ENCODE results near the gene SPATA22. TPM values are rescaled to one million over a fixed set of nuclear protein-coding genes. Genes with fewer than 3 reads are reported as not detected.

SPATA22 gene
- polyA plus RNA-seq, 2 of the 4 experiments (the other 2 are of a cell fraction) = not detected

GRCh38 chr17:3507071-3507470, 35.5 kb upstream of the SPATA22 start:
- no peak for ATAC-seq
- no peak overlapping the region for H3K4me3 ChIP-seq
- H3K4me1 ChIP-seq = no peaks in the 10 kb centered on the region
- no peak for FAIRE-seq
- TF ChIP-seq SMC3 (IDR thresholded peaks at IDR 0.05) (no peak), CBX8 (IDR thresholded peaks at IDR 0.05) (no peak), NR3C1 (IDR thresholded peaks at IDR 0.05) (no peak), TFCP2L1 (CRISPR knock-in tag; IDR thresholded peaks at IDR 0.05) (no peak), RAD21 (conservative IDR thresholded peaks at IDR 0.05 in 1 of 2, IDR thresholded peaks at IDR 0.05 in 1 of 2) (no peak), HES2 (IDR thresholded peaks at IDR 0.05) (no peak)
- ChIA-PET CTCF (no interaction called here), POLR2A (no interaction called here)
- no peak overlapping the region for H3K4me2 ChIP-seq
- H3K27ac ChIP-seq = no peak overlapping the region
- no peak for DNase-seq (ENCODE audit: low read depth in 1 of 2, low spot score in 1 of 2)
- no peaks in the 10 kb centered on the region; the same call in 1 of the 3 replicates for H3K9me3 ChIP-seq
- 8% methylated on average over 1 of the region's 1 CpG for WGBS (ENCODE audit: missing lambda C conversion rate)

DNA sequence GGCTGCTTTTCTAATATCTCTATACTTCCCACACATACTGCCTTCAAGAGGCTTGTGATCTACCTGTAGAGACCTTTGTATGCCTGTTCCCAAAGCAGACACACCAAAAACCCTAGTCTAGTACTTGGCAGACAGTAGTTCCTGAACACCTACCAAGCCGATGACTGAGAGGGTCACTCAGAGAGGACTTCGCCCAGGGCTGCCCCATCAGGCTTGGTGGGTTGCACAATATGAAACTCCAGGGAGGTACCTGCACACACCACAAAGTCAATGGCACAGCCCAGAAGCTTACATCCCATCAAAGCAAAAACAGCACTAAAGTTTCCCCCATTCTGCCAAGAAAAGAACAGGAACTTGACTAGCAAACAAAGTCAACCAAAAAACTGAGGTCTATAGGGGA, 34.4 kb upstream of the SPATA22 start:
- ATAC-seq = no peak
- no peak overlapping the region for H3K27ac ChIP-seq
- no peaks in the 10 kb centered on the region; the same call in 1 of the 3 replicates for H3K9me3 ChIP-seq
- TF ChIP-seq ZNF302 (CRISPR knock-in tag; IDR thresholded peaks at IDR 0.05) = no peak
- TF ChIP-seq ZSCAN20 (CRISPR knock-in tag; IDR thresholded peaks at IDR 0.05) = no peak
- no peak for TF ChIP-seq HOXB13 (CRISPR knock-in tag; IDR thresholded peaks at IDR 0.05; ENCODE audit: low read depth)
- no peak for TF ChIP-seq RFX5 (IDR thresholded peaks at IDR 0.05)
- no peak for TF ChIP-seq NR3C1 (IDR thresholded peaks at IDR 0.05)
- no peak for TF ChIP-seq HEYL (CRISPR knock-in tag; IDR thresholded peaks at IDR 0.05)
- no peak for TF ChIP-seq PBX3 (IDR thresholded peaks at IDR 0.05)
- ChIA-PET POLR2A (no interaction called here), CTCF (no interaction called here)
- no peak overlapping the region for H3K4me3 ChIP-seq
- no peak overlapping the region for H3K4me2 ChIP-seq
- 43% methylated on average over 2 of the region's 2 CpGs for WGBS (ENCODE audit: missing lambda C conversion rate)
- no peak for DNase-seq (ENCODE audit: low read depth in 1 of 2, low spot score in 1 of 2)
- H3K4me1 ChIP-seq = no peaks in the 10 kb centered on the region
- FAIRE-seq = no peak

- DNase-seq (ENCODE audit: low read depth in 1 of 2, low spot score in 1 of 2) (no peak), FAIRE-seq (no peak), ATAC-seq (no peak)
- TF ChIP-seq TP53 (CRISPR knock-in tag; IDR thresholded peaks at IDR 0.05) = no peak
- POLR2A ChIA-PET = interaction anchor here (0.6 kb wide), 1 partner anchor 9 kb away, joined by 4 read pairs; no protein-coding TSS in a partner anchor
- Histone ChIP-seq H3K27ac (no peak overlapping the region), H3K4me2 (no peak overlapping the region), H3K4me1 (no peaks in the 10 kb centered on the region), H3K9me3 (peaks cover 2% of the 10 kb centered on the region; the same call in 2 of the 3 replicates), H3K4me3 (no peak overlapping the region)
- CTCF ChIA-PET = no interaction called here
- WGBS (ENCODE audit: missing lambda C conversion rate) = 85% methylated on average over 7 of the region's 7 CpGs
These were observed 33.4 kb upstream of the SPATA22 start for GRCh38 chr17:3505008-3505407.

DNA sequence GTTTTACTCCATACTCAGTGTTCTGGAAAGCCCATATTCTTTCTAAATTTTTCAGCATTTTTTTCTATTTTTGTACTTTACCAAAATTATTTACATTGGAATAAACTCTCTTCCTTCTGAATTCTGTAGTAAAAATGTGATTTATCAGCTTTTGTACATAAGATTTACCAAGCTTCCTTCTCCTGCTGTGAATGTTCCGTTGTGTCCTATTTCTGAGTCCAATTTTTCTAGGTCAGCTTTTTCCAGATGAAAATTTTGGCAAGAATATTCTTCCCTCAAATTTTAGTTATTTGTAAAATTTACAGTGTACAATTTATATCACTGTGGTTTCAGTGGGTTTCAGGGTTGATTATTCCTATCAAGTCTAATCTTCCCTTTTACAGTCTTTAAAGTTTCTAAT, 31.7 kb upstream of the SPATA22 start:
- 26% methylated on average over 1 of the region's 1 CpG for WGBS (ENCODE audit: missing lambda C conversion rate)
- Histone ChIP-seq H3K4me3 (no peak overlapping the region), H3K9me3 (peaks cover 2% of the 10 kb centered on the region; the same call in 2 of the 3 replicates), H3K4me2 (no peak overlapping the region), H3K27ac (no peak overlapping the region), H3K4me1 (no peaks in the 10 kb centered on the region)
- DNase-seq (ENCODE audit: low read depth in 1 of 2, low spot score in 1 of 2) (no peak), FAIRE-seq (no peak), ATAC-seq (no peak)
- TF ChIP-seq REST (IDR thresholded peaks at IDR 0.05) = no peak
- no peak for TF ChIP-seq ZNF302 (CRISPR knock-in tag; IDR thresholded peaks at IDR 0.05)
- POLR2A ChIA-PET = no interaction called here
- CTCF ChIA-PET = interaction anchor here (0.8 kb wide), 1 partner anchor 9 kb away, joined by 3 read pairs; no protein-coding TSS in a partner anchor
